DMS 273 (cell line): Measurements from ENCODE around the gene SORCS2.
"Not testable (repeated sequence)": the region's sequence is repeated elsewhere in the genome, so short reads cannot be mapped to it uniquely, and the experiment has no call there.

Experiments
- DNase-seq: peaks from one replicate; lab custom pipeline; 2025; ENCODE audit not compliant: unreplicated experiment; lab: John Stamatoyannopoulos, UW

Gene SORCS2

GRCh38 chr4:7159923-7160322 lies 32.4 kb upstream of the SORCS2 start:
- no peak for DNase-seq

- no peak for DNase-seq
Observed at GRCh38 chr4:7160439-7160838, 31.9 kb upstream of the SORCS2 start.

GRCh38 chr4:7160951-7161440 lies 31.3 kb upstream of the SORCS2 start:
- DNase-seq, result no peak

GRCh38 chr4:7161721-7162214 lies 30.6 kb upstream of the SORCS2 start:
- no peak for DNase-seq

- DNase-seq, result not testable (repeated sequence)
Observed at GRCh38 chr4:7165056-7165873, 27.1 kb upstream of the SORCS2 start.

GRCh38 chr4:7165874-7166201 lies 26.5 kb upstream of the SORCS2 start:
- no peak for DNase-seq

- no peak for DNase-seq
Observed at GRCh38 chr4:7166237-7166636, 26.1 kb upstream of the SORCS2 start.

- DNase-seq, result no peak
Observed at GRCh38 chr4:7166981-7167700, 25.2 kb upstream of the SORCS2 start.

- DNase-seq, result no peak
Observed at GRCh38 chr4:7167706-7168105, 24.6 kb upstream of the SORCS2 start.

- DNase-seq, result no peak
Observed at GRCh38 chr4:7168106-7168505, 24.2 kb upstream of the SORCS2 start.

- no peak for DNase-seq
Observed at GRCh38 chr4:7169134-7169533, 23.2 kb upstream of the SORCS2 start.

- DNase-seq, result no peak
Observed at GRCh38 chr4:7170012-7170411, 22.3 kb upstream of the SORCS2 start.

- DNase-seq, result no peak
Observed at GRCh38 chr4:7171191-7171900, 21.0 kb upstream of the SORCS2 start.

- DNase-seq, result no peak
Observed at GRCh38 chr4:7172508-7172907, 19.8 kb upstream of the SORCS2 start.

- DNase-seq, result no peak
Observed at GRCh38 chr4:7172946-7173345, 19.4 kb upstream of the SORCS2 start.

GRCh38 chr4:7173841-7174449 lies 18.4 kb upstream of the SORCS2 start:
- DNase-seq, result no peak

GRCh38 chr4:7179158-7179557 lies 13.2 kb upstream of the SORCS2 start:
- DNase-seq, result no peak

GRCh38 chr4:7180938-7181337 lies 11.4 kb upstream of the SORCS2 start:
- no peak for DNase-seq

- no peak for DNase-seq
Observed at GRCh38 chr4:7182616-7183015, 9.7 kb upstream of the SORCS2 start.

GRCh38 chr4:7183161-7183560 lies 9.2 kb upstream of the SORCS2 start:
- no peak for DNase-seq

GRCh38 chr4:7183780-7184460 lies 8.4 kb upstream of the SORCS2 start:
- DNase-seq, result no peak
